GM12872 (cell line): ENCODE measurements around the gene KIF26B.

ENCODE experiments used
- TF ChIP-seq, protein P1 (sequence below): IDR thresholded peaks from 3 replicates; pipeline ENCODE4 v1.5.1; 2011; ENCODE audit warnings: low read depth, mild to moderate bottlenecking, low read length, moderate library complexity; ENCODE audit not compliant: insufficient read depth

Gene KIF26B

DNA sequence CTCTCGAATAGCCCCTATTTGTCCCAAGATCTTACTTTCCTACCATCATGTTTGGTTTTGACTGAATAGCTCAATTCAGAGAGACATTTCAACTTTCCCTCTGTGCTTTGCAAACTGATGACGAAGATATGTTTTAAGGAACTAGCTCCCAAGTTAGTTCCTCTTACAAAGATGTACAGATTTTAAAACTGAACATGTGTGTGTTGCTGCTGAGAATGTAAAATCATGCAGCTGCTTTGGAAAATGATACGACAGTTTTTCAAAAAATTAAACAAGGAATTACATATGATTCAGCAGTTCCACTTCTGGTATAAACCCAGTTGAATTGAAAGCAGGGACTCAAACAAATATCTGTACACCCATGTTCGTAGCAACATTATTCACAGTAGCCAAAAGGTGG lies 33.6 kb downstream of the KIF26B start:
- TF ChIP-seq, protein P1, sequence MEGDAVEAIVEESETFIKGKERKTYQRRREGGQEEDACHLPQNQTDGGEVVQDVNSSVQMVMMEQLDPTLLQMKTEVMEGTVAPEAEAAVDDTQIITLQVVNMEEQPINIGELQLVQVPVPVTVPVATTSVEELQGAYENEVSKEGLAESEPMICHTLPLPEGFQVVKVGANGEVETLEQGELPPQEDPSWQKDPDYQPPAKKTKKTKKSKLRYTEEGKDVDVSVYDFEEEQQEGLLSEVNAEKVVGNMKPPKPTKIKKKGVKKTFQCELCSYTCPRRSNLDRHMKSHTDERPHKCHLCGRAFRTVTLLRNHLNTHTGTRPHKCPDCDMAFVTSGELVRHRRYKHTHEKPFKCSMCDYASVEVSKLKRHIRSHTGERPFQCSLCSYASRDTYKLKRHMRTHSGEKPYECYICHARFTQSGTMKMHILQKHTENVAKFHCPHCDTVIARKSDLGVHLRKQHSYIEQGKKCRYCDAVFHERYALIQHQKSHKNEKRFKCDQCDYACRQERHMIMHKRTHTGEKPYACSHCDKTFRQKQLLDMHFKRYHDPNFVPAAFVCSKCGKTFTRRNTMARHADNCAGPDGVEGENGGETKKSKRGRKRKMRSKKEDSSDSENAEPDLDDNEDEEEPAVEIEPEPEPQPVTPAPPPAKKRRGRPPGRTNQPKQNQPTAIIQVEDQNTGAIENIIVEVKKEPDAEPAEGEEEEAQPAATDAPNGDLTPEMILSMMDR: no peak

DNA sequence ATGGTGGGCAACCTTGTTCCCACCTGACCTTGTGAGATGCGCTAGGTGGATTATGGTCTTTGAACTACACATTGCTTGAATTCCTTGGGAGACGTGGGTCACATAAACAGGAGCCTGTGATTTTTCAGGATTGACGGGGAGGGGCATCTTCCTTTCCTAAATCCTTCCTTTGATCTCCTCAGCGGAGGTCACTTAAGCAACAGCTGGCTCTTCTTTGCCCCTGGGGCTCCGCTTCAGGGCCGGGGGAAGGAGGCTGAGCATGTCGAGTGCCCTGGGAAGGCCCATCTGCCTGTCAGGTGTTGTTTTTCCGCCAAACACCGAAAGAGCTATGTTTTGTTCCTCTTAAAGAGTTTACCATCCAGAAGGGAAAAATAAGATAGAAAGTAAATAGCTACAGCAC lies 40.6 kb downstream of the KIF26B start:
- TF ChIP-seq, protein P1: no peak

DNA sequence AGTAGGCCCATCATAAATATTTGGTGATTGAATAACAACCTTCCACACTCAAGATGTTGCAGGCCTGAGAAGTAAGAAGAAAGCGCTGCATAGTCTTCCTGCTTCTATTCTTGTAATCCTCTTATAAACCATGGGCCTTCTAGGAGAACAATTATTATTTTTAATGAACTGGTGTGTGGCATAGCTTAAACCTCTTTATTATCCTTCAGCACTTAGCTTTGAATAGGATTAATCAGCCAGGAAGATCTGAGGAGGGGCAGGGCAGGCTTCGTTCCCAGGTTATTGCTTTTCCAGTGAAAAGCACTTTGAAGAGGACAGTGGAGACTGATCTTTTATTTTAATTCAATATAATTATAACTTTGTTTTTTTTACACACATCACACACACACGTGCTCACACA lies 42.3 kb downstream of the KIF26B start:
- TF ChIP-seq, protein P1: no peak

DNA sequence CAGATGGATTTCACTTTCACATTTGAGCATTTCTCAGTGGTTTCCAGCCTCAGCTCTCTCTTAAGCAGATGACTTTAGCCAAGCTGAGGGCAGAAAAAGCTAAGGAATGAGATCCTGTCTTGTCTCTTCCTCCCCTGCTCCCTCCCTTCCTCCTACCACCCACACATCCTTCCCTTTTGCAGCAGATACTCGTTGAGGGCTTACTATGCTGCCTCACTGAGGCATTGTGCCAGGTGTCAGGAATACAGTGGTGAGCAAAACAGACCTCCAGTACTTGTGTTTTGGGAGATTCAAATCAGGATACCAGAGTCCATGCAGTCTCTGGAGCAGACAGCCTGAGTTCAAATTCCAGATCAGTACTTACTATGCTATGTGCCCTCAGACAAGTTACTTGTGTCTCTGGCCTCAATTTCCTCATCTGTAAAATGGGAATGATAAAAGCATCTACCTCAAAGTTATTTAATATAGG lies 43.2 kb downstream of the KIF26B start:
- TF ChIP-seq, protein P1: no peak

DNA sequence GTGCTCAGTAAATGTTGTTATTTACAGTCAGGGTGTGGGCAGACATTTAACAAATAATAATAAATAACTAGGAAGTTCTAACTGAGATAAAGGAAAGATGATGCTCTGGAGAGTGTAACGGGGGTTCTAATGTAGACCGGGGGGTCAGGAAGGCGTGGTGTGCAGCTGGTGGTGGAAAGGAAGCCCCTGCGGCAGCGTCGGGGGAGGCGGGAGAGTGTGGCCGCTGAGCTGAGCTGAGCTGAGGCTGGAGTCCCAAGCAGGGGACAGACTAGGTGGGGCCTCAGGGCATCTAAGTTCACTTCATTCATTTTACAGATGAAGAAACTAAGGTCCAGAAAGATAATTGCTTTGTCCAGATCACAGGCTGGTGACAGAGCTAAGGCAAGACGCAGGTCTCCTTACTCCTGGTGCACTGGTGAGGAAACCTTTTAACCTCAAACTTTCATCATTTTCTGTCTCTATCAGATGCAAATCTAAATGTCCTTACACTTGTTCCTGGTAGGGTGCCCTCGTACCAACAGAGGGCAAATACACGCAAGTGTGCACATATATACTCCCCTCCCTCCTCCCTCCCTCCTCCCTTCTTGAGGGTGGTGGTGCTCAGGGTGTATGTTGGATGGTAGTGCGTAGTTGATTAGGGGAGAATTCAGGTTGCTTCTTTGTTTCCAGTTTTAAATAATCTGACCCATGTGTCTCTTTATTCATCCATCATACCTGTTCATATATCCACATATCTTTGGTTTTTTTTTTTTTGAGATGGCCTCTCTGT lies 44.1 kb downstream of the KIF26B start:
- TF ChIP-seq, protein P1: no peak

DNA sequence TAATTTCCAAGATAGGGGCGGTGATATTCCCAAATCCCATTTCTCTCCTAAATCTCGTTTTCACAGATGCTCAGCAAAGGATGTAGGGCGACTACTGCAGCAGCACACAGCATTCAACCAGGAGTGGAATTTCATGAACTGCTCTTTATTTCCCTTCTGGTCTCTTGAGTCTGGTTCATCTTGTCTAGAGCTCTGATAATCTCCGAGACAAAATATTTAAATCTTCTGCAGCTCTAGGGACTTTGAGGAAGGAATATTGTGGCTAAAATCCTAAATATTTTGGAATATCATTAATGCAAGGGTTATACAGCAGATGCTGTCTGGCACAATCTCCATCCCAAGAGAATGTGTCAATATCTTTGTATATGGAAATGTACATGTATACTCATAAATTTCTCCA lies 45.4 kb downstream of the KIF26B start:
- TF ChIP-seq, protein P1: no peak

DNA sequence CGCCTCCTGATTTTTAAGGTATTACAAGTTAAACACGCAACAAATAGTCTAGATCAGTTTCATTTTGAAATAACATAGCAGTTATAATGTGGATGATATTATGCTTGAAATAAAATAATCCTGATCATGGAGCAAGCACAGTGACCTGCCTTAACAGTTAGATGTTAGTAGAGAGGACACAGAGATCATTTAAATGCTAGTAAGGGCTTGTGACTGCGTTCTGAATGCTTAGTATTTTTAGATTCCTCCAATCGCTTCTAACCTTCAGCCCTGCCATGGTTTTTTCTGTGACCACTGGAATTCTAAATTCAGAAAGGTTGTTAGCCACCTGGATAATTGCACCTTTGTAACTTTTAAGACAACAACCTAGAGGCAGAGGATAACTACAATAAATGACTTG lies 46.4 kb downstream of the KIF26B start:
- TF ChIP-seq, protein P1: no peak
